Pancreas (tissue), 10 donors: ENCODE data around the gene NIP7. TPM values are rescaled to one million over a fixed set of nuclear protein-coding genes. Genes with fewer than 3 reads are reported as not detected.
A peak's percentile ranks its signal among the peaks of the same experiment; 100 is the strongest.

ENCODE experiments used
- ATAC-seq, 4 donors: fragments of 200-7000 bp; cut with Tn5 transposase; one replicate each; pipeline versions ENCODE4 v1.8.0 to v1.9.1; 2020; ENCODE audit warnings: mild to moderate bottlenecking in 4 of 4, moderate library complexity in 4 of 4
- DNase-seq, 6 donors: peaks; one replicate each; pipeline ENCODE4 v3.0.0-alpha.2; 2020
- FAIRE-seq: peaks from 2 replicates; lab custom pipeline; 2012; peaks lifted over from hg19 to GRCh38; lab: Jason Lieb, UNC
- H3K27ac ChIP-seq, 4 donors: fragments of 200-600 bp; sonication (generic); 1 replicate in 3 of 4; 2 replicates in 1 of 4; pipeline versions ENCODE4 v1.5.0 to v1.8.0; 2020
- H3K27me3 ChIP-seq, 4 donors: fragments of 200-600 bp; one replicate each; pipeline ENCODE4 v1.8.0; 2021
- H3K36me3 ChIP-seq, 3 donors: fragments of 200-600 bp; sonication (generic) in 1 of 3; one replicate each; pipeline versions ENCODE4 v1.5.0 to v1.8.0; 2020 to 2021
- H3K4me1 ChIP-seq, 3 donors: fragments of 200-600 bp; one replicate each; pipeline ENCODE4 v1.8.0; 2021
- H3K4me3 ChIP-seq, 4 donors: fragments of 200-600 bp; sonication (generic) in 2 of 4; one replicate each; pipeline versions ENCODE4 v1.5.0 to v1.8.0; 2020 to 2021
- H3K9me3 ChIP-seq, 4 donors: fragments of 200-600 bp; one replicate each; pipeline ENCODE4 v1.8.0; 2021
- CTCF ChIP-seq, 4 donors: fragments of 200-600 bp; sonication (generic) in 3 of 4; IDR thresholded peaks; one replicate each; pipeline versions ENCODE4 v1.5.0 to v1.8.0; 2021; ENCODE audit warnings: antibody characterized with exemption in 4 of 4
- WGBS, 2 donors: extraction: QIAGEN DNeasy Blood & Tissue Kit; methylation state at CpG; one replicate each; pipeline ENCODE4 v1.1.7; 2013; 5-methylcytosine and 5-hydroxymethylcytosine counted together
- intact Hi-C, 3 donors: fragments of 100-400 bp; cut with DNase I; formaldehyde crosslinking; loops; one replicate each; pipeline versions ENCODE4 v1.11.1 to v1.14.2; 2022
- polyA plus RNA-seq, 2 donors: library from polyadenylated mRNA; stranded (reverse); fragments of 200-250 nt; gene quantifications; one replicate each; pipeline ENCODE4 v1.2.3, GENCODE V29; 2013
- total RNA-seq, 6 donors: library from RNA; stranded (reverse); fragmentation: NEBNext Ultra II Directional in 4 of 6; extraction: Animal tissue kit (Norgen Biotek cat#: 25700) in 4 of 6; gene quantifications; one replicate each; pipeline versions ENCODE4 v1.2.1 to v1.2.4, GENCODE V29; 2021 to 2023
- donor health status: healthy with polysubstance abuse.
- donor health status: DM: no; HTN: no; CAD: no; lungs with moderate emphysema.
- donor health status: DM: no; HTN: no; CAD: no.
- donor health status: control.
- donor health status: control.
- donor health status: Bipolar disorder and iron deficiency.
- donor health status: DM: yes; HTN: yes; CAD: no.
- donor health status: DM: no; HTN: no; CAD: no.
- donor health status: DM: no; HTN: no; CAD: no.
- donor health status: DM: yes; HTN: yes; CAD: no.

The NIP7 gene
- total and polyA plus RNA-seq, 8 donors, result 4.7 to 9.4 (median 7.1) TPM

GRCh38 chr16:69366431-69366830 lies 26.9 kb downstream of the NIP7 start:
- H3K36me3 ChIP-seq, result peaks cover 4 to 62% (median 24%) of the 10 kb centered on the region in 3 donors
- intact Hi-C loops, result no loop called here
- WGBS, 2 donors, result 94 to 95% methylated on average over 7 of the region's 7 CpGs
- no peak for TF ChIP-seq CTCF (IDR thresholded peaks at IDR 0.05)
- no peaks in the 10 kb centered on the region for H3K27me3 ChIP-seq
- ATAC-seq (no peak), FAIRE-seq (no peak), DNase-seq (no peak)
- H3K27ac ChIP-seq, result no peak overlapping the region
- H3K4me1 ChIP-seq, result no peaks in the 10 kb centered on the region
- H3K4me3 ChIP-seq, result no peak overlapping the region
- no peaks in the 10 kb centered on the region for H3K9me3 ChIP-seq

- ATAC-seq (no peak), FAIRE-seq (no peak), DNase-seq (no peak)
- 88 to 93% methylated on average over 7 of the region's 7 CpGs for WGBS, 2 donors
- TF ChIP-seq CTCF (IDR thresholded peaks at IDR 0.05), result no peak
- no peaks in the 10 kb centered on the region for H3K27me3 ChIP-seq
- intact Hi-C loops, result no loop called here
- H3K4me3 ChIP-seq, result no peak overlapping the region
- H3K27ac ChIP-seq, result no peak overlapping the region
- H3K9me3 ChIP-seq, result no peaks in the 10 kb centered on the region
- no peaks in the 10 kb centered on the region for H3K4me1 ChIP-seq
- peaks cover 4 to 64% (median 24%) of the 10 kb centered on the region in 3 donors for H3K36me3 ChIP-seq
Observed at GRCh38 chr16:69367980-69368379, 28.4 kb downstream of the NIP7 start.

- no peak for FAIRE-seq
- 76 to 80% methylated on average over 4 of the region's 4 CpGs for WGBS, 2 donors
- Histone ChIP-seq H3K4me1 (no peaks in the 10 kb centered on the region), H3K4me3 (no peak overlapping the region), H3K27ac (no peak overlapping the region), H3K27me3 (no peaks in the 10 kb centered on the region), H3K9me3 (no peaks in the 10 kb centered on the region), H3K36me3 (peaks cover 4 to 64% (median 24%) of the 10 kb centered on the region in 3 donors)
- DNase-seq, result no peak
- no peak for ATAC-seq
- no peak for TF ChIP-seq CTCF (IDR thresholded peaks at IDR 0.05)
- intact Hi-C loops, result no loop called here
Observed at GRCh38 chr16:69368866-69369265, 29.3 kb downstream of the NIP7 start.

GRCh38 chr16:69371564-69371963 lies 32.0 kb downstream of the NIP7 start:
- intact Hi-C loops, result no loop called here
- WGBS, 2 donors, result 95% methylated on average over 2 of the region's 2 CpGs
- Histone ChIP-seq H3K9me3 (no peaks in the 10 kb centered on the region), H3K4me3 (no peak overlapping the region), H3K27me3 (no peaks in the 10 kb centered on the region), H3K27ac (no peak overlapping the region), H3K36me3 (peaks cover 4 to 45% (median 11%) of the 10 kb centered on the region in 3 donors), H3K4me1 (no peaks in the 10 kb centered on the region)
- FAIRE-seq (no peak), ATAC-seq (no peak), DNase-seq (no peak)
- TF ChIP-seq CTCF (IDR thresholded peaks at IDR 0.05), result no peak

DNA sequence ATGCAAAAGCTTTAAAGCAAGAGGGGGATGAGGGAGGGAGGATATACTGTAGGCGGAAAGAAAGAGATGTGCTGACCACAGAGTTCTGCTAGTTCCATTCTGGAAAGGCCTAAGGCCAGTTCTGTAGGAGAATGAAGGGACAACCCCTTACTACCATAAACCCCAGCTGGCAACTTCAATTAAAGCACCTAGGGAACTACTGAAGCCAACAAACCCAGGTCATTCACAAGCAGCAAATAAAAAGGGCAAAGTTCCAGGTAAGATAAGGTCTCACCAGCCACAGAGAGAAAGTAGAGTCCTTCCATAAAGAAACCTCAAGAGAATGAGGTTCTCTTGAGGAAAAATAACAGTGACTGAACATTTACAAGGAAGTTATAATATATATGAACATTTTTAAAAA lies 33.4 kb downstream of the NIP7 start:
- intact Hi-C loops, result no loop called here
- WGBS, 2 donors, result 89 to 97% methylated on average over 1 of the region's 1 CpG
- Histone ChIP-seq H3K9me3 (no peaks in the 10 kb centered on the region), H3K27ac (no peak overlapping the region), H3K4me1 (no peaks in the 10 kb centered on the region), H3K4me3 (no peak overlapping the region), H3K36me3 (peaks cover 0 to 33% (median 4%) of the 10 kb centered on the region in 3 donors), H3K27me3 (no peaks in the 10 kb centered on the region)
- ATAC-seq (peak in 1 of 4 donors; percentile 45), FAIRE-seq (peak; percentile 64), DNase-seq (no peak)
- TF ChIP-seq CTCF (IDR thresholded peaks at IDR 0.05), result no peak
